GM19193 (cell line): ENCODE data around the gene DGCR8.

Experiments used
- POLR2A ChIP-seq: IDR thresholded peaks from 4 replicates; pipeline ENCODE4 v1.6.1; 2011; ENCODE audit not compliant: insufficient read depth, insufficient read length; ENCODE audit errors: extremely low read depth

Gene DGCR8

DNA sequence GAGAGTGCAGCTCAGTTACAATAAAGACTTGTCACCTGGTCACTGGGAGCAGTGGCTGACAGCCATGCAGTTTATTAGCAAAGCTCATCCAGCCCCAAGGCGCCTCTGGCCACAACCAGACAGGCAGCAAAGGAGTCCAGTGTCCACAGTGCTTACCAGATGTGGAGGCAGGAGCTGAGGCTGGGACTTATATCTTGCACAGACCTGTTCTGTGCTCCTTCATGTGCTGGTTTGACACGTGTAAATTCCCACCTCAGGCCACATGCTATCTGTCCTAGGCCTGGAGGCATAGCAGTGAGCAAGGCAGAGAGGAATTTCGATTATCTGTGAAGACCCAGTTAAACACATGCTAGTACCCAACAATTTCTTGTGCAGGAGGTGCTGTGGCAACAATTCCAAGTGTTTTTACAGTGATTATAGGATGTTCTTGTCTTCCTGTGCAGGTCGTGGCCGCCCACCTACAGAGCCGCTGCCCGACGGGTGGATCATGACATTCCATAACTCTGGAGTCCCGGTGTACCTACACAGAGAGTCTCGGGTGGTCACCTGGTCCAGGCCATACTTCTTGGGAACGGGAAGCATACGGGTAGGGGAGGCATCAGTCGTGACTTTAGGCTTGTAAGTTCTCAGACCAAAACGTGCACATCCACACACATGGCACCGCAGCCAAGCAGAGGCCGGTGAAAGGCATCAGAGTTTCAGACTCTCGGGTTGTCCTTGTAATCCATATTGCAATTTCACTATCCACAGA is 9.4 kb downstream of the DGCR8 start:
- no peak for TF ChIP-seq POLR2A

DNA sequence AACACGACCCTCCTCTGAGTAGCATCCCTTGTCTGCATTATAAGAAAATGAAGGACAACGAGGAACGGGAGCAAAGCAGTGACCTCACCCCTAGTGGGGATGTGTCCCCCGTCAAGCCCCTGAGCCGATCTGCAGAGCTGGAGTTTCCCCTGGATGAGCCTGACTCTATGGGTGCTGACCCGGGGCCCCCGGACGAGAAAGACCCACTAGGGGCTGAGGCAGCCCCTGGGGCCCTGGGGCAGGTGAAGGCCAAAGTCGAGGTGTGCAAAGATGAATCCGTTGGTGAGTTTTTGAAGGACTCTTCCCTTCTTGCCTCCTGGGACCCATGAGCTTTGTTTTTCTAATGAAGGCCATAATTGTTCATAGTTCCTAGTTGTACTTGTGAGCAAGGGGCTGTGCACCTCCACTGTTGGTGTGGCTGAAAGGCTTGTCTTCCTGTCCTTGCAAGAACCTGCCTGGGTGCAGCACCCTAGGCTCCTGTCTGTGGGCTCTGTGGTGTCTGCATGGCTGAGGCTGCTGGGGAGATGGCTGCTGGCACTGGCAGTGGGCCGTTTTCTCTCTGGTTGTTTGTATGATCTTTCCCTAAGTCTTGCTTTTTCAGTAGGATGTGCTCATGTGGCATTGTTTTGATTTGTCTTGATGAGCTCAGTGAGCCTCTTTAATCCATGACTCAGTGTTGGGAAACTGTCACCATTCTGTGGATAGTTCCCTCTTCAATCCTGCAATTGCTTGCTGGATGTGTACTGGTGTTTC is 10.1 kb downstream of the DGCR8 start:
- no peak for TF ChIP-seq POLR2A

DNA sequence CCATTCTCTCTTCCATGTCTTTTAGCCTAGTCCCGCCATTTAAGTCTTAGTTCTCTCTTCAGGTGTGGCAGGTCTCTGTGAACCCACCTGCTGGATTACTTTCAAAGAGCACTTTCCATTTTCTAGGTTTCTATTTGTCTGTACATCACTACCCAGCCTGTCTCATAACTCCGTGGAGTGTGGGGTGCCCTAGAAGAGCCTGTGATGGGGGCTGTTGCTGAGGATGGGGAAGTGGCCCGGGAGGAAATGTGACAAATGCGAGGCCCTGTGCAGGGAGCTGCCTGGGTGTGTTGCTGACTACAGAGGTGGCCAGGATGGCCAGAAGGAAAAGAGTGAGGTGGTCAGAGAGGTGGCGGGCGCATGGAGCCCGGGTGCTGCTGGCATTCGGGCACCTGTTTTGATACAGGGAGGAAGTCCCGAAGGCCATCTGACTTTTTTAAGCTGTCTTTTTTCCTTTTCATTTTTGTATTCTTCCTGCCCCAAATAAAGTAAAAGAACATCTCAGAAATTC is 10.7 kb downstream of the DGCR8 start:
- no peak for TF ChIP-seq POLR2A

- TF ChIP-seq POLR2A: no peak
Observed at GRCh38 chr22:20091690-20092476, 11.8 kb downstream of the DGCR8 start.

- TF ChIP-seq POLR2A: no peak
Observed at GRCh38 chr22:20092477-20092854, 12.4 kb downstream of the DGCR8 start.

- TF ChIP-seq POLR2A: no peak
Observed at GRCh38 chr22:20093418-20094196, 13.6 kb downstream of the DGCR8 start.

- no peak for TF ChIP-seq POLR2A
Observed at GRCh38 chr22:20094197-20094807, 14.3 kb downstream of the DGCR8 start.

- TF ChIP-seq POLR2A: no peak
Observed at GRCh38 chr22:20095521-20095920, 15.5 kb downstream of the DGCR8 start.

DNA sequence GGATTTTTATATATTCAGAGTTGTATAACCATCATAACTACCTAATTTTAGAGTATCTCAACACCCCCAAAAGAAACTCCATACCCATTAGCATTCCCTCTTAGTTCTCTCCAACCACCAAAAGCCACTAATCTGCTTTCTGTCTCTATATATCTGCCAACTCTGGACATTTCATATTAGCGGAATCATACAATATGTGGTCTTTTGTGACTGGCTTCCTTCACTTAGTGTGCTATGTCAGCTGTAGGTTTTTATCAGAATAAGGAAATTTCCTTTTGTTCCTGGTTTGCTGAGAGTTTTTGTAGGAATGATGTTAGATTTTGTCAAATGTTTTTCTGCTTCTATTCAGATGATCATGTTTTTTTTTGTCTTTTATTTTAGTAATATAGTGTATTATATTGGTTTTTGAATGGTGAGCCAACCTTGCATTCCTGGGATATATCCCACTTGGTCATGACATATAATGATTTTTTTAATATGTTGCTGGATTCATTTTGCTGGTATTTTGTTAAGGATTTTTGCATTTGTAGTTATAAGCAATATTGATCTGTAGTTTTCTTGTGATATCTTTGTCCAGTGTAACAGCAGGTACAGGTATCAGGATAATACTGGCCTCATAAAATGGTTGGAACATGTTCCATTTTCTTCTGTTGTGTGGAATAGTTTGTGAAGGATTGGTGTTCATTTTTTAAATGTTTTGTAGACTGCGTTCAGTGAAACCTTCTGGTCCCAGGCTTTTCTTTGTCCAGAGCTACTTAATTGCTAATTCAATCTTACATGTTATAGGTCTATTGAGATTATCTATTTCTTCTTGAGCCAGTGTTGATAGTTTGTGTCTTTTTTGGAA is 16.8 kb downstream of the DGCR8 start:
- TF ChIP-seq POLR2A: no peak

DNA sequence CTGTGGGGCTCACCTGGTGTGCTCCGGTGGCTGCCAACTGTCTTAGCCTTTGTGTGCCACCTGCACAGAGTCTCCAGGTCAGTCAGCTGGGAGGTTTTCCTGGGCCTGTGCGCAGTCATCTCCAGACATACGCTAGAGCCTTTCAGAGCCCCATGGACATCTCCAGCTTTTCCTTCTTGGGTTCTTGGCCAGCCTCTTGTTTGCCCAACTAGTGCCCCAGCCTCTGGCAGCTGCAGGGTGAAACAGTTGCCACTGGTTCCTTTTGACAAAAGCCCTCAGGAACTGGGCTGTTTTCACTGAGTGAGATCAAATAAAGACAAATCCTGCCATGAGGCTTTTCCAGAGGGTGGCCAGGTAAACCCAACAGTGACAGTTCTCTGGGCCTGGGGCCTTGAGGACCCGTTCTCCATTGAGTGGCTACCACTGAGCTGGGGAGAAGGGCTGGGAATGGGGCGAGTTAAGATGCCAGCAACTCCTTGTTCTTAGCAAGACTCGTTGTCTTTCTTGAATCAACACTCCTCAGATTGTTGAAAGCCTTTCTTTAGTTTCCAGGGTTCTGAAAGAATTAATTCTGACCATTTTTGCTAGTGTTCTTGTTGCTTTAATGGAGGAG is 19.2 kb downstream of the DGCR8 start:
- TF ChIP-seq POLR2A: no peak

GRCh38 chr22:20101638-20102037 is 21.6 kb downstream of the DGCR8 start:
- TF ChIP-seq POLR2A: no peak

DNA sequence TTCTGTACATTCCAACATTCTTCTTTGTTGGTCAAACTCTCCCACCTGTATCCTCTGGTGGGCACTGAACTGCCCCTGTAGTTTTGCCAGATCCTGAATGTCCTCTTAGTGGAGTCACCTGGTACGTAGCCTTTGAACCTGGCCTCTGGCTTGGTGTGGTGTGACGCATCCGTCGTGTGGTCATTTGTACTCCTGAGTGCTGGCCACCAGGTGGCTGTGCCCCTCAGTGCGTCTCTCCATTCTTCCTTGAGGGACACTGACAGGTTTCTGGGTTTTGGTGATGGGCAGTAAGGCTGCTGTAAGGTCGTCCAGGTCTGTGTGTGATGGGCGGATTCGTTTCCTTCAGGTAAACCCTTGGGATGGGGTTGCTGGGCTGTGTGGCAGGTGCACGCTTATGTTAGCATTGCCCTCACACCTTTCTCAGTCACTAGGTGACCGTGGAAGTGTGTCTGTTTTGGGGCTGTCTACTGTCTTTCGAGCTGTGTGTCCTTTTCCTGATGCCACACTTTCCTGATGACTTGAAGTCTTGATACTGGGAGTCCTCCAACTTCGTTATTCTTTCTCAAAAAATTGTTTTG is 22.3 kb downstream of the DGCR8 start:
- no peak for TF ChIP-seq POLR2A
